SK-N-SH (cell line): ENCODE data around the gene ZNF814. TPM values are rescaled to one million over a fixed set of nuclear protein-coding genes. Genes with fewer than 3 reads are reported as not detected.

Source experiments
- CTCF ChIA-PET: fragments of 300-600, 350-600 bp; formaldehyde crosslinking; extraction: SDS; loops from one replicate; lab custom pipeline; 2021; lab: Yijun Ruan, JAX
- POLR2A ChIA-PET: fragments of 350-600 bp; sonication (Branson Sonifier 250); formaldehyde crosslinking; extraction: SDS; loops from one replicate; lab custom pipeline; 2020; ENCODE audit warnings: antibody characterized with exemption, inconsistent platforms; lab: Yijun Ruan, JAX
- DNase-seq: peaks from one replicate; pipeline ENCODE4 v3.0.0; 2012
- H2AFZ ChIP-seq: fragments of 200-600 bp; sonication (generic); 2 replicates; pipeline ENCODE4 v1.8.1; 2016; ENCODE audit warnings: antibody characterized with exemption, mild to moderate bottlenecking, low read depth
- H3F3A ChIP-seq: fragments of 200-600 bp; sonication (generic); replicated peaks from 2 replicates; pipeline ENCODE3; 2016; ENCODE audit warnings: antibody characterized with exemption, mild to moderate bottlenecking; ENCODE audit not compliant: insufficient read depth
- H3K27ac ChIP-seq, 2 experiments: fragments of 200-500 bp in 1 of 2; fragments of 200-600 bp in 1 of 2; sonication (Bioruptor generic) in 1 of 2; sonication (generic), shearing (Covaris generic) in 1 of 2; 2 replicates each; pipeline versions ENCODE4 v1.5.1 to v1.6.1; 2014 to 2016; ENCODE audit warnings: low read depth in 2 of 2, inconsistent platforms in 1 of 2, low read length in 1 of 2, mild to moderate bottlenecking in 1 of 2, mixed read lengths in 1 of 2
- H3K27me3 ChIP-seq: fragments of 200-600 bp; sonication (generic), shearing (Covaris generic); 2 replicates; pipeline ENCODE4 v1.6.1; 2016; ENCODE audit warnings: mixed run types; ENCODE audit not compliant: insufficient read depth
- H3K36me3 ChIP-seq, 2 experiments: fragments of 200-500 bp in 1 of 2; fragments of 200-600 bp in 1 of 2; sonication (Bioruptor generic) in 1 of 2; sonication (generic) in 1 of 2; replicated peaks in 1 of 2; 2 replicates each; pipeline versions ENCODE3 to v1.5.1; 2014 to 2016; ENCODE audit warnings: low read length in 1 of 2, mild to moderate bottlenecking in 1 of 2; ENCODE audit not compliant: insufficient read depth in 2 of 2, control insufficient read depth in 1 of 2
- H3K4me1 ChIP-seq, 2 experiments: fragments of 200-500 bp in 1 of 2; fragments of 200-600 bp in 1 of 2; sonication (Bioruptor generic) in 1 of 2; sonication (generic), shearing (Covaris generic) in 1 of 2; 2 replicates each; pipeline versions ENCODE4 v1.5.1 to v1.6.1; 2014 to 2016; ENCODE audit warnings: low read depth in 1 of 2, low read length in 1 of 2, mixed run types in 1 of 2; ENCODE audit not compliant: insufficient read depth in 2 of 2, control insufficient read depth in 1 of 2
- H3K4me2 ChIP-seq: fragments of 200-600 bp; sonication (generic), shearing (Covaris generic); 2 replicates; pipeline ENCODE4 v1.6.1; 2017; ENCODE audit warnings: mixed run types
- H3K4me3 ChIP-seq, 2 experiments: fragments of 200-500 bp in 1 of 2; fragments of 200-600 bp in 1 of 2; sonication (Bioruptor generic) in 1 of 2; sonication (generic), shearing (Covaris generic) in 1 of 2; 2 replicates each; pipeline versions ENCODE4 v1.5.1 to v1.8.1; 2014 to 2016; ENCODE audit warnings: low read depth in 2 of 2, inconsistent platforms in 1 of 2, low read length in 1 of 2, mild to moderate bottlenecking in 1 of 2, mixed read lengths in 1 of 2, moderate library complexity in 1 of 2
- H3K79me2 ChIP-seq: fragments of 200-600 bp; sonication (generic); 2 replicates; pipeline ENCODE4 v1.8.1; 2017; ENCODE audit warnings: mild to moderate bottlenecking; ENCODE audit not compliant: insufficient read depth
- H3K9ac ChIP-seq: fragments of 200-600 bp; sonication (generic); 2 replicates; pipeline ENCODE4 v1.6.1; 2017; ENCODE audit warnings: mixed run types
- H3K9me2 ChIP-seq: fragments of 200-600 bp; sonication (generic); 2 replicates; pipeline ENCODE4 v1.6.1; 2017; ENCODE audit warnings: mixed run types
- H3K9me3 ChIP-seq: fragments of 200-600 bp; sonication (generic); 2 replicates; pipeline ENCODE4 v1.6.1; 2017; ENCODE audit warnings: mixed run types, mild to moderate bottlenecking, moderate library complexity
- H4K20me1 ChIP-seq: fragments of 200-600 bp; sonication (generic); 2 replicates; pipeline ENCODE4 v1.6.1; 2017; ENCODE audit warnings: mild to moderate bottlenecking, mixed run types; ENCODE audit not compliant: insufficient read depth
- CHD2 ChIP-seq: fragments of 150-350 bp; IDR thresholded peaks from 2 replicates; pipeline ENCODE4 v1.6.1; 2018; ENCODE audit warnings: low read length; ENCODE audit not compliant: partially characterized antibody
- ELF1 ChIP-seq: IDR thresholded peaks from 2 replicates; pipeline ENCODE4 v1.4.0; 2012
- EP300 ChIP-seq, 2 experiments: IDR thresholded peaks; 2 replicates each; pipeline versions ENCODE4 v1.4.0 to v1.6.1; 2012; ENCODE audit warnings: borderline replicate concordance in 1 of 2, low read depth in 1 of 2, low read length in 1 of 2
- FOSL2 ChIP-seq: IDR thresholded peaks from 2 replicates; pipeline ENCODE4 v1.4.0; 2012; ENCODE audit warnings: low read depth, mild to moderate bottlenecking, moderate library complexity, borderline replicate concordance
- GABPA ChIP-seq: IDR thresholded peaks from 2 replicates; pipeline ENCODE4 v1.4.0; 2012; ENCODE audit warnings: low read depth, mild to moderate bottlenecking
- GATA2 ChIP-seq: sonication (generic); formaldehyde crosslinking; IDR thresholded peaks from 2 replicates; pipeline ENCODE4 v1.5.0; 2020; ENCODE audit warnings: mild to moderate bottlenecking, missing genetic modification reagents
- NFIC ChIP-seq: IDR thresholded peaks from 2 replicates; pipeline ENCODE4 v1.4.0; 2012; ENCODE audit warnings: borderline replicate concordance
- NRF1 ChIP-seq: IDR thresholded peaks from 2 replicates; pipeline ENCODE4 v1.6.1; 2012; ENCODE audit warnings: low read depth, mild to moderate bottlenecking, low read length
- POLR2AphosphoS5 ChIP-seq: IDR thresholded peaks from 2 replicates; pipeline ENCODE4 v1.6.1; 2012; ENCODE audit warnings: low read depth, low read length
- SIN3A ChIP-seq: IDR thresholded peaks from 2 replicates; pipeline ENCODE4 v1.6.1; 2012; ENCODE audit warnings: low read depth, mild to moderate bottlenecking, low read length, moderate library complexity, borderline replicate concordance
- YY1 ChIP-seq: IDR thresholded peaks from 2 replicates; pipeline ENCODE4 v1.4.0; 2012; ENCODE audit warnings: low read depth, mild to moderate bottlenecking
- whole genome bisulfite sequencing: methylation state at CpG from one replicate; pipeline ENCODE4 v1.1.6; 2017; ENCODE audit warnings: low lambda C conversion rate; 5-methylcytosine and 5-hydroxymethylcytosine counted together
- polyA plus RNA-seq, 3 experiments: library from polyadenylated mRNA; depleted of rRNA; stranded (reverse); fragments of >200 nt; gene quantifications; 2 replicates each; pipeline ENCODE4 v1.2.3, GENCODE V29; 2012
- TF ChIP-seq, protein P1 (sequence below): fragments of 200-600 bp; sonication (generic); IDR thresholded peaks from 2 replicates; pipeline ENCODE4 v1.6.1; 2017; ENCODE audit warnings: antibody characterized with exemption, mild to moderate bottlenecking, moderate library complexity
- TF ChIP-seq, protein P2 (sequence below): IDR thresholded peaks from 2 replicates; pipeline ENCODE4 v1.4.0; 2012; ENCODE audit warnings: low read depth, borderline replicate concordance
- TF ChIP-seq, protein P3 (sequence below): IDR thresholded peaks from 2 replicates; pipeline ENCODE4 v1.4.0; 2012; ENCODE audit warnings: low read depth, borderline replicate concordance

ZNF814 gene
- polyA plus RNA-seq, 1 of the 3 experiments (the other 2 are of a cell fraction) = 4.3 TPM

DNA sequence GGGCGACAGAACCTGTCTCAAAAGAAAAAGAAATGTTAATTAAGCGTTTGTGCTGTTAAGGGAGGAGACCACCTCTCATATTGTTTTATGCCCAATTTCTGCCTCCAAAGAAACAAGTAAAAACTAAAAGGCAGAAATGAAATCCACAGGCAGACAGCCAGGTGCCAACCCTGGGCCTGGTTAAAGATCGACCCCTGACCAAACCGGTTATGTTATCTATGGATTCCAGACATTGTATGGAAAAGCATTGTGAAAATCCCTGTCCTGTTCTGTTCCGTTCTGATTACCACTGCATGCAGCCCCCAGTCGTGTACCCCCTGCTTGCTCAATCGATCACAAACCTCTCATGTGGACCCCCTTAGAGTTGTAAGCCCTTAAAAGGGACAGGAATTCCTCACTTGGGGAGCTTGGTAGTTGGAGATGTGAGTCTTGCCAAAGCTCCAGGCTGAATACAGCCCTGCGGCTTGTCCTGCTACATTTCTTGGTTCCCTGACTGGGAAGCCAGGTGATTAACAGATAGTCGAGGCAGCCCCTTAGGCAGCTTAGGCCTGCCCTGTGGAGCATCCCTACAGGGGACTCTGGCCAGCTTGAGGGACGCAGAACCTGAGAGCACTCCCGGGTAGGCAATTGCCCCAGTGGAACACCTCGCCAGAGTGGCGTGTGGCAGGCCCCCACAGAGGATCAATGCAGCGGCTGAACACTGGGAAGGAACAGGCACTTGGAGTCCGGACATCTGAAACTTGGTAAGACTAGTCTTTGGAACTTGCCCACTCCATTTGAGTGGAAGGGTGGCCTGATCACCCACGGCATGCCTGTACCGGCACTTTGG is 73.4 kb downstream of the ZNF814 start:
- H3K9me2 ChIP-seq = no peaks in the 10 kb centered on the region
- ChIA-PET CTCF (interaction anchor here (1.2 to 1.6 kb wide), 2 partner anchors 14 to 101 kb away, joined by 3 to 4 read pairs; partner anchors contain the start of gene ZNF417), POLR2A (interaction anchor here (0.9 to 1.4 kb wide), 5 partner anchors 12 to 244 kb away, joined by 3 to 6 read pairs (median 3); partner anchors contain the start of genes ZNF135, ZNF211, ZNF417 and ZNF587)
- H3K4me3 ChIP-seq = peak overlapping the region; percentile 82 to 90; a peak in 3 of 4 replicates
- H3F3A ChIP-seq = no peaks in the 10 kb centered on the region
- peak overlapping the region in 1 of 2 experiments; percentile 20; a peak in 1 of 4 replicates for H3K27ac ChIP-seq
- no peak overlapping the region for H3K9ac ChIP-seq
- H2AFZ ChIP-seq = no peak overlapping the region
- H3K9me3 ChIP-seq = no peaks in the 10 kb centered on the region
- H3K79me2 ChIP-seq = peaks cover 26% of the 10 kb centered on the region
- H3K27me3 ChIP-seq = no peaks in the 10 kb centered on the region
- no peaks in the 10 kb centered on the region for H4K20me1 ChIP-seq
- no peak for TF ChIP-seq NRF1
- TF ChIP-seq, protein P1, sequence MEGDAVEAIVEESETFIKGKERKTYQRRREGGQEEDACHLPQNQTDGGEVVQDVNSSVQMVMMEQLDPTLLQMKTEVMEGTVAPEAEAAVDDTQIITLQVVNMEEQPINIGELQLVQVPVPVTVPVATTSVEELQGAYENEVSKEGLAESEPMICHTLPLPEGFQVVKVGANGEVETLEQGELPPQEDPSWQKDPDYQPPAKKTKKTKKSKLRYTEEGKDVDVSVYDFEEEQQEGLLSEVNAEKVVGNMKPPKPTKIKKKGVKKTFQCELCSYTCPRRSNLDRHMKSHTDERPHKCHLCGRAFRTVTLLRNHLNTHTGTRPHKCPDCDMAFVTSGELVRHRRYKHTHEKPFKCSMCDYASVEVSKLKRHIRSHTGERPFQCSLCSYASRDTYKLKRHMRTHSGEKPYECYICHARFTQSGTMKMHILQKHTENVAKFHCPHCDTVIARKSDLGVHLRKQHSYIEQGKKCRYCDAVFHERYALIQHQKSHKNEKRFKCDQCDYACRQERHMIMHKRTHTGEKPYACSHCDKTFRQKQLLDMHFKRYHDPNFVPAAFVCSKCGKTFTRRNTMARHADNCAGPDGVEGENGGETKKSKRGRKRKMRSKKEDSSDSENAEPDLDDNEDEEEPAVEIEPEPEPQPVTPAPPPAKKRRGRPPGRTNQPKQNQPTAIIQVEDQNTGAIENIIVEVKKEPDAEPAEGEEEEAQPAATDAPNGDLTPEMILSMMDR = no peak
- no peak for TF ChIP-seq NFIC
- TF ChIP-seq YY1 = no peak
- TF ChIP-seq, protein P2, sequence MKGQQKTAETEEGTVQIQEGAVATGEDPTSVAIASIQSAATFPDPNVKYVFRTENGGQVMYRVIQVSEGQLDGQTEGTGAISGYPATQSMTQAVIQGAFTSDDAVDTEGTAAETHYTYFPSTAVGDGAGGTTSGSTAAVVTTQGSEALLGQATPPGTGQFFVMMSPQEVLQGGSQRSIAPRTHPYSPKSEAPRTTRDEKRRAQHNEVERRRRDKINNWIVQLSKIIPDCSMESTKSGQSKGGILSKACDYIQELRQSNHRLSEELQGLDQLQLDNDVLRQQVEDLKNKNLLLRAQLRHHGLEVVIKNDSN = no peak
- TF ChIP-seq GATA2 = no peak
- no peak for TF ChIP-seq ELF1
- TF ChIP-seq POLR2AphosphoS5 = no peak
- TF ChIP-seq GABPA = no peak
- no peak for TF ChIP-seq SIN3A
- no peak for TF ChIP-seq FOSL2
- TF ChIP-seq, all 33 proteins: peak for 0
- Histone ChIP-seq H3K36me3 (peaks cover 0 to 1% of the 10 kb centered on the region in 2 experiments), H3K4me1 (peaks cover 0 to 8% of the 10 kb centered on the region in 2 experiments; a peak in 1 of 4 replicates), H3K4me2 (peak overlapping the region; percentile 78; the same call in 1 of the 2 replicates)
- WGBS = 92% methylated on average over 13 of the region's 17 CpGs
- DNase-seq = no peak

DNA sequence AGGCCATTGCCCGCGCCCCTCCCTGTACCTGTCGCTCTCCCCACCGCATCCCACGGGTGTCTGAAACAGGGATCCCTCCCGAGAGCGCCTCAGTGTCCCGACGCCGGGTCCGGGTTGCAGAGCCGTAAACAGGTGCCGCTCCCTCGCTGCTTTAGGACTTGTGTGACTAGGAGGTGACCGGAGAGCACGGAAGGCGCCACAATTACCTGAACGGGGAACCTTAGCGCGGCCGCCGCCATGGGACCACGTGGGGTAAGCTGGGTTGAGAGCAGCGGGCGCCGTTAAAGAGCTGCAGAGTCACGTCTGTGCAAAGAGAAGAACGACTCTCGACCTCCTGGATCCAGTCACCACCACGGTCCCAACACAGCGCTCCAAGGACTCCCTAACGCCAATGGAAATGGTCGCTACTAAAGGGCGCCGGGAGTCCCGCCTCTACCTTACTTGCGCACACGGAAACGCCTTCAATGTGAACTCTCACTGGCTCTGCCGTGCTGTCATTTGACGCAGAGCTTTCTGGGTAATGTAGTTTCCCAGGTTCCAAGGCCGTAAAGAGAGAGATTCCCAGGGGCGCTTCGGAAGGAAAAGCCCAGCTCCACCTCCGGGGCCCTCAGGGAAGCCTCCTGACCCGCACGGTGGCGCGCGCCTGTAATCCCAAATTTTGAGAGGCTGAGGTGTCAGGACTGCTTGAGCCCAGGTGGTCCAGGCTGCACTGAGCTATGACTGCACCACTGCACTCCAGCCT is 74.2 kb downstream of the ZNF814 start, which contains the start of gene ZNF552:
Gene ZNF552 (minus strand): TSS at position 409 of the 742 bp plus-strand sequence. CDS start 170 bp downstream, at position 239.
- Histone ChIP-seq H3K36me3 (peaks cover 5% of the 10 kb centered on the region in 2 experiments), H3K79me2 (peaks cover 22% of the 10 kb centered on the region), H3K4me3 (peak within 1 kb of the TSS; percentile 82 to 90), H3K4me1 (peaks cover 0 to 7% of the 10 kb centered on the region in 2 experiments; a peak in 1 of 4 replicates), H3K9me2 (no peaks in the 10 kb centered on the region), H4K20me1 (no peaks in the 10 kb centered on the region), H2AFZ (peak within 1 kb of the TSS; percentile 81), H3K9ac (peak within 1 kb of the TSS; percentile 75), H3K27ac (peak within 1 kb of the TSS; percentile 49 to 67; a peak in 3 of 4 replicates), H3F3A (no peaks in the 10 kb centered on the region), H3K9me3 (no peaks in the 10 kb centered on the region), H3K27me3 (no peaks in the 10 kb centered on the region), H3K4me2 (peak within 1 kb of the TSS; percentile 78)
- POLR2A ChIA-PET = interaction anchor here (0.9 to 1.4 kb wide), 5 partner anchors 11 to 244 kb away, joined by 3 to 6 read pairs (median 3); partner anchors contain the start of genes ZNF135, ZNF211, ZNF417 and ZNF587
- DNase-seq = peak; percentile 86
- WGBS = 2% methylated on average over 27 of the region's 50 CpGs
- CTCF ChIA-PET = interaction anchor here (1.2 to 1.6 kb wide), 2 partner anchors 13 to 102 kb away, joined by 3 to 4 read pairs; partner anchors contain the start of gene ZNF417
- TF ChIP-seq NFIC (no peak), ELF1 (peak; percentile 93), CHD2 (peak; percentile 85), YY1 (peak; percentile 69; the same call in 1 of the 2 replicates), EP300 (IDR thresholded peaks at IDR 0.05; ENCODE audit: borderline replicate concordance in 1 of 2, low read depth in 1 of 2, low read length in 1 of 2) (no peak)
- TF ChIP-seq, protein P3, sequence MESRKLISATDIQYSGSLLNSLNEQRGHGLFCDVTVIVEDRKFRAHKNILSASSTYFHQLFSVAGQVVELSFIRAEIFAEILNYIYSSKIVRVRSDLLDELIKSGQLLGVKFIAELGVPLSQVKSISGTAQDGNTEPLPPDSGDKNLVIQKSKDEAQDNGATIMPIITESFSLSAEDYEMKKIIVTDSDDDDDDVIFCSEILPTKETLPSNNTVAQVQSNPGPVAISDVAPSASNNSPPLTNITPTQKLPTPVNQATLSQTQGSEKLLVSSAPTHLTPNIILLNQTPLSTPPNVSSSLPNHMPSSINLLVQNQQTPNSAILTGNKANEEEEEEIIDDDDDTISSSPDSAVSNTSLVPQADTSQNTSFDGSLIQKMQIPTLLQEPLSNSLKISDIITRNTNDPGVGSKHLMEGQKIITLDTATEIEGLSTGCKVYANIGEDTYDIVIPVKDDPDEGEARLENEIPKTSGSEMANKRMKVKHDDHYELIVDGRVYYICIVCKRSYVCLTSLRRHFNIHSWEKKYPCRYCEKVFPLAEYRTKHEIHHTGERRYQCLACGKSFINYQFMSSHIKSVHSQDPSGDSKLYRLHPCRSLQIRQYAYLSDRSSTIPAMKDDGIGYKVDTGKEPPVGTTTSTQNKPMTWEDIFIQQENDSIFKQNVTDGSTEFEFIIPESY = no peak
- TF ChIP-seq, protein P1 = 0 out of 2 replicates have a peak, but pooled peaks have one; percentile 9
